GM12891 (cell line): ENCODE results near the gene USP40.

ENCODE experiments used
- DNase-seq: peaks from one replicate; pipeline ENCODE4 v3.0.0; 2011; ENCODE audit warnings: low spot score; ENCODE audit not compliant: insufficient read length
- FAIRE-seq: peaks from 2 replicates; lab custom pipeline; 2011; peaks lifted over from hg19 to GRCh38; lab: Jason Lieb, UNC
- PAX5 ChIP-seq: IDR thresholded peaks from 2 replicates; pipeline ENCODE4 v1.6.1; 2011; ENCODE audit warnings: low read length, moderate library complexity, mild to moderate bottlenecking; ENCODE audit not compliant: insufficient read depth, severe bottlenecking
- POLR2A ChIP-seq: IDR thresholded peaks from 2 replicates; pipeline ENCODE4 v1.6.1; 2011; ENCODE audit warnings: low read depth, low read length, control low read depth
- POLR2AphosphoS5 ChIP-seq: IDR thresholded peaks from 2 replicates; pipeline ENCODE4 v1.6.1; 2011; ENCODE audit warnings: low read depth, low read length, control low read depth
- POU2F2 ChIP-seq: IDR thresholded peaks from 2 replicates; pipeline ENCODE4 v1.6.1; 2011; ENCODE audit warnings: low read depth, mild to moderate bottlenecking, control low read depth, low read length, moderate library complexity
- SPI1 ChIP-seq: IDR thresholded peaks from 2 replicates; pipeline ENCODE4 v1.6.1; 2011; ENCODE audit warnings: low read depth, low read length, control low read depth
- TAF1 ChIP-seq: IDR thresholded peaks from 2 replicates; pipeline ENCODE4 v1.6.1; 2011; ENCODE audit warnings: low read depth, low read length, control low read depth

USP40 gene

GRCh38 chr2:233455491-233455890 is 111.1 kb downstream of the USP40 start:
- no peak for TF ChIP-seq SPI1
- TF ChIP-seq POLR2A = no peak
- no peak for TF ChIP-seq POLR2AphosphoS5
- no peak for TF ChIP-seq PAX5
- no peak for TF ChIP-seq TAF1
- TF ChIP-seq POU2F2 = no peak
- DNase-seq (no peak), FAIRE-seq (no peak)

- no peak for TF ChIP-seq PAX5
- TF ChIP-seq POLR2AphosphoS5 = no peak
- no peak for TF ChIP-seq TAF1
- no peak for TF ChIP-seq SPI1
- no peak for TF ChIP-seq POU2F2
- no peak for DNase-seq
- no peak for FAIRE-seq
Measured at GRCh38 chr2:233455006-233455405, 111.6 kb downstream of the USP40 start.

- FAIRE-seq (no peak), DNase-seq (no peak)
- TF ChIP-seq POU2F2 = no peak
- no peak for TF ChIP-seq TAF1
- no peak for TF ChIP-seq PAX5
- TF ChIP-seq SPI1 = no peak
- no peak for TF ChIP-seq POLR2AphosphoS5
- TF ChIP-seq POLR2A = no peak
Measured at GRCh38 chr2:233453916-233454315, 112.7 kb downstream of the USP40 start.

DNA sequence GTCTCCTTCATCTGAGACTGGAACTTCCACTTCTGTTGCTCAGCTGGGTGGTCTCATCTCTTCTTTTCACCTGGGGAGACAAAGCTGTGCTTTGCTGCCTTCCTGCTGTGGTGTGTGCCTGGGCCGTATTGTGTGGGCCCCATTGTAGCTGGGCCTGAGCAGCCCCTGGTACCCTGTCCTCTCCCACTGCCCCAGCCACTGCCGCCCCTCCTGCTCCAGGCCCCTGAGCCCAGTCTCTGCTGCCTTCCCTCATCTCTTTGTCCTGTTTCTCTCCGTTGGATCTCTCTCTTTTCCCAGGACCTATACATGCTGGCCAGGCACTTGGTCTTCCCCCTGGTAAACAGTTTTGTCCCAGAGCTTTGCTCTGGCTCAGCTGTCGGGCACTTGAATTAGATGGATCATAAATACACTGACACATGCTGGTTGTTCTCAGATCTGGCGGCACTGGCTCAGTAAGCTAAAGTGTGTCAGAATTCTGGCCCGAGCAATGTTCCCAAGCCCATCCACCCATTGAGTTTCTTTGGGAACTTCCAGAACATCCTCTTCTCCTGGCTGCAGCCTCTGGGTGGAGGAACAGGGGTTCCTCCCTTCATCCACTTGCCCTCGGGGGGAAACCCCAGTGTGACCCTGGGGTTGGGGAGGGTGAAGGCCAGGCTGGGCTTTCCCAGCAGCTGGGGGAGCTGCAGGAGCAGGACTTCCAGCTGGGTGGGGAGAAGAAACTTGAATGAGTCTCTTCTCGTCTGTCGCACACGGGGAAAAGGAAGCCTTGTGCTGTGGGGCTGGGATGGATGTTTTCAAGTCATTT is 113.3 kb downstream of the USP40 start:
- TF ChIP-seq TAF1 = no peak
- TF ChIP-seq POLR2A = no peak
- no peak for TF ChIP-seq POLR2AphosphoS5
- TF ChIP-seq PAX5 = no peak
- TF ChIP-seq POU2F2 = no peak
- no peak for TF ChIP-seq SPI1
- FAIRE-seq = no peak
- DNase-seq = no peak

GRCh38 chr2:233451950-233452349 is 114.6 kb downstream of the USP40 start:
- TF ChIP-seq PAX5 = no peak
- no peak for TF ChIP-seq TAF1
- TF ChIP-seq POLR2AphosphoS5 = no peak
- TF ChIP-seq POU2F2 = no peak
- TF ChIP-seq POLR2A = no peak
- TF ChIP-seq SPI1 = no peak
- DNase-seq = no peak
- no peak for FAIRE-seq

- DNase-seq (no peak), FAIRE-seq (no peak)
- TF ChIP-seq POU2F2 (no peak), POLR2A (no peak), TAF1 (no peak), POLR2AphosphoS5 (no peak), PAX5 (no peak), SPI1 (no peak)
Measured at GRCh38 chr2:233450864-233451575, 115.6 kb downstream of the USP40 start.

DNA sequence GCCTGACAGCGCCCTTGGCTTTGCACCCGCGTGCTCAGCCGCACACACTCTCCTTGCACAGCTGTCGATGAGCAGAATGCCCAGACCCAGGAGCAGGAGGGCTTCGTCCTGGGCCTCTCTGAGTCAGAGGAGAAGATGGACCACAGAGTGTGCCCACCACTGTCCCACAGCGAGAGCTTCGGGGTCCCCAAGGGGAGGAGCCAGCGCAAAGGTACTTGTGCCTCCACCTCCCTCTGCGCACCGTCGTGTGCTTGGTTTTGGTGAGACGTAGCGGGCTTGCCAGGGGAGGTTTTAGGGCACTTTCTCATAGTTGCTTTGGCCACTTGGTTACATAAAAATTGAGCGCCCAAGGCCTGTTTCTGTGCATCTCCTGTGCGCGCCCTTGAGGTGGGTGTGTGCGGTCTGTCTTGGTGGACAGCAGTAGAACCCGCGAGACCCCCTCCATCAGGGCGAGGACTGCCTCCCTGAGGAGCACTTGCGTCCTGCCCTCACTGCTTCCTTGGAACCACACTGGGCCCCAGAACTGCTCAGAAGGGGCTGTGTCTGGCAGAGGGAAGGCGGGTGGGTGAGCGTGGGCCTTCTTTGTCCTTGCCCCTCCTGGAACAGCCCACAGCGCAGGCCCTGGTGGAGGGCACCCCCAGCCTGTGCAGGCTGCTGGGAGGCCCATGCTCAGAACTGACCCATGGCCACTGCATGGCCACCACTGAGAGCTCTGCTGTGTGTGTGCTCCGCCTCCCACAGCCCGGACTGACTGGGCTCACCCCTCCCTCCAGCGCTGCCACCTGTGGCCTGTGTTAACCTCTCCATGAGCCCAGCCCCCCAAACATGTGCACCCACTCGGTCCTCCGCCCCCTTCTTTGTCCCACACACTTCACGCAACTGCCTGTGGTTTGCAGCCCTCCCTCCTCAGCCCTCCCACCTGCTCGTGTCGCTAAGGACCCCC is 116.4 kb downstream of the USP40 start:
- no peak for FAIRE-seq
- TF ChIP-seq POLR2AphosphoS5 (no peak), POU2F2 (no peak), PAX5 (no peak), SPI1 (no peak), POLR2A (no peak), TAF1 (no peak)
- no peak for DNase-seq

DNA sequence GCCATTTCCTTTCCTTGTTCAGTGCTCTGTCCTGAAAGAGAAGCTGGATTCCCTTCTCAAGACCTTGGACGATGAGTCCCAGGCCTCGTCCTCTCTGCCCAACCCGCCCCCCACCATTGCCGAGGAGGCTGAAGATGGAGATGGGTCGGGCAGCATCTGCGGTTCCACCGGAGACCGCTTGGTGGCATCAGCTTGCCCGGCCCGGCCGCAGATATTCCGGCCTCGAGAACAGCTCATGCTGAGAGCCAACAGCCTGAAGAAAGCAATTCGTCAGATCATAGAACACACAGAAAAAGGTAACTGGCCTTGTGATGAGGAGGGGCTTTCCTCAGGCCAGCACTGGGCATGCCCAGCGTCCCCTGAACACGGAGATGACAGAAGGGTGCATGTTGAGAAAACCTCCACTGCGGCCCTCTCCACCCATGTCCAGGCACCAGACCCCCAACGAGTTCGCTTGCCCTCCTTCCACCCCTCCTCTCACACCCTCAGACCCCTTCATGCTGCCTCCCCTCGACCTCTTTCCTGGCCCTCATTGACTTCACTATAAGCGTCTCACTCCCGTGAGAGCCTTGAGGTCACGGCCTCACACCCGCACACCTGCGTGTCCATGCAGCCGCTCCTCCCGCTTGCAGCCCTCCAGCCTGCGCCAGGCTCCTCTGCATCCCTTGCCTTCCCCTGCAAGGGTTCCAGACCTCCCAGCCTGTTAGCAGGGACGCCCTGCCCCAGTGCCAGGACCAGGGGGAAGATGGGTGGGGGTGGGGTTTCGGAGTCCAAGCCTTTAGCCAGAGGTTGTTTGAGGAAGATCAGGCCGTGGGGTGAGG is 117.3 kb downstream of the USP40 start:
- FAIRE-seq (no peak), DNase-seq (no peak)
- no peak for TF ChIP-seq POLR2AphosphoS5
- no peak for TF ChIP-seq PAX5
- no peak for TF ChIP-seq POU2F2
- TF ChIP-seq TAF1 = no peak
- no peak for TF ChIP-seq SPI1
- no peak for TF ChIP-seq POLR2A
